DOHH2 (cell line): ENCODE data around the gene COX7A2L.

Source experiments
- CTCF ChIP-seq: fragments of 200-600 bp; sonication (generic); IDR thresholded peaks from one replicate; pipeline ENCODE4 v1.5.1; 2014; ENCODE audit warnings: antibody characterized with exemption, mild to moderate bottlenecking, low read depth, low read length; ENCODE audit not compliant: poor library complexity, severe bottlenecking
- EZH2phosphoT487 ChIP-seq: fragments of 200-600 bp; sonication (generic); IDR thresholded peaks from 2 replicates; pipeline ENCODE4 v1.6.1; 2017; ENCODE audit warnings: borderline replicate concordance, mild to moderate bottlenecking, antibody characterized with exemption, low read length, moderate library complexity, mixed read lengths

DNA sequence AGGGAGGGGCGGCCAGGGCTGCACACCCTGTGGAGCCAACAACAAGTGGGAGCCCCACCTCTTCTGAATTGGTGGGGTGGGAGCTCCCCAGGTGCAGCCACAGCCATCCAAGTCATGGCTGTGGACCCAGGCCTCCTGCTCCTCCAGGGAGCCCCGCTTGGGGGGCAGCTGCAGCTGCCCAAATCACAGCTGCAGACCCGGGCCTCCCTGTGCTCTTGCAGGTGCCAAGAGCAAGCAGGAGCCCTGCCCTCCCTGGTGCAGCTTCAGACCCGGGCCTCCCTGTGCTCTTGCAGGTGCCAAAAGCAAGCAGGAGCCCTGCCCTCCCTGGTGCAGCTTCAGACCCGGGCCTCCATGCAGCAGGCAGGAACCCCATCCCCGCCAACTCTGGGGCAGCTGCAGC lies 46.5 kb upstream of the COX7A2L start:
- TF ChIP-seq CTCF (no peak), EZH2phosphoT487 (no peak)
